K562 (cell line): ENCODE measurements around the gene TRNT1. TPM values are rescaled to one million over a fixed set of nuclear protein-coding genes. Genes with fewer than 3 reads are reported as not detected.
A peak's percentile ranks its signal among the peaks of the same experiment; 100 is the strongest.

Experiments used
- ATAC-seq: fragments of 200-7000 bp; cut with Tn5 transposase; 3 replicates; pipeline ENCODE4 v1.9.1; 2020; ENCODE audit warnings: moderate library complexity
- BruUV-seq: library from RNA; stranded (reverse); fragments of 400-500 nt; replicated peaks from 2 replicates; lab custom pipeline; 2021; lab: Mats Ljungman, UMichigan
- CTCF ChIA-PET: fragments of 300-600 bp; formaldehyde crosslinking; extraction: SDS; loops from one replicate; lab custom pipeline; 2021; ENCODE audit warnings: low intra/inter-chr PET ratio; lab: Yijun Ruan, JAX
- POLR2A ChIA-PET: fragments of 300-600, 350-650 bp; sonication (Branson Sonifier 250); formaldehyde crosslinking; extraction: SDS; loops from one replicate; lab custom pipeline; 2021; ENCODE audit warnings: antibody characterized with exemption, inconsistent platforms; lab: Yijun Ruan, JAX
- DNase-seq, 4 experiments: peaks; one replicate each; pipeline versions ENCODE4 v3.0.0 to v3.0.0-alpha.2; 2011 to 2018; ENCODE audit warnings: low spot score in 3 of 4, mixed read lengths in 3 of 4; ENCODE audit errors: extremely low read depth in 1 of 4
- FAIRE-seq: peaks from 2 replicates; lab custom pipeline; 2011; peaks lifted over from hg19 to GRCh38; lab: Jason Lieb, UNC
- H2AFZ ChIP-seq: 2 replicates; pipeline ENCODE4 v1.6.0; 2011; ENCODE audit warnings: low read depth, low read length, control low read depth, inconsistent platforms
- H3K27ac ChIP-seq: fragments of 200-600 bp; 3 replicates; pipeline ENCODE4 v1.8.0; 2011; ENCODE audit warnings: low read depth, mild to moderate bottlenecking, control low read depth, inconsistent platforms, low read length, moderate library complexity, mixed read lengths; ENCODE audit errors: extremely low read depth
- H3K27me3 ChIP-seq, 2 experiments: fragments of 300-600 bp in 1 of 2; 2 replicates in 1 of 2; 3 replicates in 1 of 2; pipeline versions ENCODE4 v1.6.0 to v1.8.0; 2011; ENCODE audit warnings: inconsistent platforms in 2 of 2, low read length in 2 of 2, mild to moderate bottlenecking in 1 of 2, mixed read lengths in 1 of 2, moderate library complexity in 1 of 2; ENCODE audit not compliant: control insufficient read depth in 2 of 2, insufficient read depth in 2 of 2
- H3K36me3 ChIP-seq: fragments of 300-600 bp; 3 replicates; pipeline ENCODE4 v1.8.0; 2011; ENCODE audit warnings: mild to moderate bottlenecking, low read length, inconsistent platforms; ENCODE audit not compliant: control insufficient read depth, insufficient read depth
- H3K4me1 ChIP-seq, 2 experiments: fragments of 200-600 bp in 1 of 2; replicated peaks in 1 of 2; 2 replicates in 1 of 2; 3 replicates in 1 of 2; pipeline versions ENCODE4 v1.5.1 to v1.8.0; 2011; ENCODE audit warnings: inconsistent platforms in 2 of 2, low read length in 2 of 2, mild to moderate bottlenecking in 1 of 2, mixed read lengths in 1 of 2, moderate library complexity in 1 of 2; ENCODE audit not compliant: control insufficient read depth in 2 of 2, insufficient read depth in 2 of 2
- H3K4me2 ChIP-seq: 2 replicates; pipeline ENCODE4 v1.6.1; 2011; ENCODE audit warnings: low read length, control low read depth, inconsistent platforms, mixed read lengths; ENCODE audit not compliant: insufficient read depth
- H3K4me3 ChIP-seq: fragments of 200-600 bp; sonication (generic), shearing (Covaris generic); 2 replicates; pipeline ENCODE4 v1.5.1; 2016; ENCODE audit warnings: control low read depth, inconsistent platforms
- H3K79me2 ChIP-seq: fragments of 200-600 bp; 3 replicates; pipeline ENCODE4 v1.8.0; 2011; ENCODE audit warnings: low read length, inconsistent platforms; ENCODE audit not compliant: control insufficient read depth, insufficient read depth
- H3K9ac ChIP-seq, 2 experiments: 2 replicates each; pipeline versions ENCODE4 v1.6.0 to v1.6.1; 2011; ENCODE audit warnings: low read depth in 2 of 2, low read length in 2 of 2, control low read depth in 1 of 2, inconsistent platforms in 1 of 2, mild to moderate bottlenecking in 1 of 2, mixed read lengths in 1 of 2; ENCODE audit not compliant: insufficient read depth in 1 of 2
- H3K9me1 ChIP-seq: one replicate; pipeline ENCODE4 v1.6.0; 2011; ENCODE audit warnings: inconsistent platforms, mild to moderate bottlenecking, low read length, moderate library complexity; ENCODE audit not compliant: control insufficient read depth, insufficient read depth
- H3K9me3 ChIP-seq: replicated peaks from 2 replicates; pipeline ENCODE4 v1.5.1; 2011; ENCODE audit warnings: low read depth, low read length, inconsistent platforms; ENCODE audit not compliant: control insufficient read depth, insufficient read depth
- H4K20me1 ChIP-seq: replicated peaks from 2 replicates; pipeline ENCODE4 v1.6.1; 2011; ENCODE audit warnings: low read length, inconsistent platforms, mixed read lengths; ENCODE audit not compliant: control insufficient read depth, insufficient read depth
- ATF1 ChIP-seq, 2 experiments: fragments of 450-650 bp in 1 of 2; IDR thresholded peaks; 2 replicates each; pipeline ENCODE4 v1.6.1; 2016; ENCODE audit warnings: missing compliant biosample characterization in 1 of 2, missing genetic modification characterization in 1 of 2
- CEBPG ChIP-seq, 3 experiments: fragments of 200-800 bp in 1 of 3; sonication (Bioruptor generic) in 1 of 3; sonication (generic) in 1 of 3; formaldehyde crosslinking in 1 of 3; IDR thresholded peaks in 2 of 3; conservative IDR thresholded peaks in 1 of 3; 2 replicates each; pipeline versions ENCODE4 v1.6.1 to v1.8.0; 2016 to 2022; ENCODE audit warnings: missing compliant biosample characterization in 2 of 3, missing genetic modification characterization in 2 of 3, mild to moderate bottlenecking in 1 of 3, missing genetic modification reagents in 1 of 3
- CHCHD3 ChIP-seq: fragments of 250-450 bp; sonication (Bioruptor Pico); IDR thresholded peaks from 2 replicates; pipeline ENCODE4 v2.1.2; 2022; ENCODE audit warnings: mild to moderate bottlenecking
- HNRNPH1 ChIP-seq: fragments of 200-400 bp; formaldehyde crosslinking; optimal IDR thresholded peaks from 2 replicates; pipeline ENCODE3; 2017; ENCODE audit warnings: low read depth, mild to moderate bottlenecking, low read length, moderate library complexity
- ZNF23 ChIP-seq: fragments of 250-450 bp; sonication (Bioruptor Pico); IDR thresholded peaks from 2 replicates; pipeline ENCODE4 v1.4.0; 2020; ENCODE audit warnings: mild to moderate bottlenecking
- ZNF24 ChIP-seq: fragments of 450-650 bp; IDR thresholded peaks from 2 replicates; pipeline ENCODE4 v1.6.1; 2016
- WGBS: fragments of 100-300 bp; shearing (Covaris generic); methylation state at CpG from one replicate; pipeline ENCODE4 v1.1.6; 2016; ENCODE audit warnings: low coverage, mixed read lengths; ENCODE audit not compliant: insufficient coverage; ENCODE audit errors: missing lambda C conversion rate; 5-methylcytosine and 5-hydroxymethylcytosine counted together
- in situ Hi-C: fragments of 300-500 bp; cut with MboI; formaldehyde crosslinking; loops from 4 replicates; pipeline ENCODE4 v1.15.0; 2018; ENCODE audit warnings: inconsistent platforms, mixed read lengths
- intact Hi-C: fragments of 100-400 bp; cut with micrococcal nuclease; formaldehyde crosslinking; loops from 2 replicates; pipeline ENCODE4 v1.14.2; 2022
- polyA plus RNA-seq, 8 experiments: library from polyadenylated mRNA; depleted of rRNA in 4 of 8; stranded (reverse) in 5 of 8; unstranded in 3 of 8; fragments of >200 nt; fragmentation: Nextera tagmentation in 2 of 8; fragmentation: Illumina TruSeq in 1 of 8; extraction: Ambion mirVana in 2 of 8; extraction: Trizol in 1 of 8; gene quantifications; 2 replicates each; pipeline versions ENCODE4 v1.2.1 to v1.2.3, GENCODE V29; 2011 to 2014; ENCODE audit warnings: inconsistent platforms in 1 of 8, missing spikeins in 1 of 8
- total RNA-seq, 7 experiments: library from RNA; depleted of rRNA in 6 of 7; stranded (reverse); fragments of >200 nt in 6 of 7; fragmentation: Illumina TruSeq in 2 of 7; extraction: Trizol in 2 of 7; gene quantifications; 2 replicates each; pipeline versions ENCODE4 v1.2.1 to v1.2.3, GENCODE V29; 2011 to 2021; ENCODE audit warnings: low replicate concordance in 1 of 7

TRNT1 gene
- total and polyA plus RNA-seq, 9 of the 15 experiments (the other 6 are each of a cell fraction or from before 2014, with no cell fraction given): 38.1 to 58.2 (median 47.4) TPM

GRCh38 chr3:3189102-3189727 lies 62.5 kb downstream of the TRNT1 start (continued):
- TF ChIP-seq CHCHD3 (no peak), HNRNPH1 (no peak), ATF1 (CRISPR knock-in tag; IDR thresholded peaks at IDR 0.05) (no peak), ATF1 (tag; IDR thresholded peaks at IDR 0.05) (peak; percentile 32; the same call in 1 of the 2 replicates)

- Histone ChIP-seq H3K4me3 (no peak overlapping the region), H3K9ac (no peak overlapping the region), H2AFZ (peak overlapping the region; percentile 32; the same call in 1 of the 2 replicates), H3K79me2 (no peaks in the 10 kb centered on the region), H3K9me1 (no peaks in the 10 kb centered on the region), H4K20me1 (no peaks in the 10 kb centered on the region), H3K27me3 (no peaks in the 10 kb centered on the region; a peak in 1 of 5 replicates), H3K9me3 (no peaks in the 10 kb centered on the region), H3K36me3 (no peaks in the 10 kb centered on the region), H3K4me2 (no peak overlapping the region), H3K4me1 (peaks cover 0 to 32% of the 10 kb centered on the region in 2 experiments; a peak in 3 of 5 replicates), H3K27ac (no peak overlapping the region)
- ChIA-PET POLR2A (interaction anchor here (2.1 kb wide), 1 partner anchor 11 kb away, joined by 5 read pairs; the partner anchor contains the start of gene CRBN), CTCF (no interaction called here)
- DNase-seq (no peak), ATAC-seq (no peak), FAIRE-seq (peak; percentile 44)
- intact Hi-C loops: no loop called here
- BruUV-seq: no TSS peak
- WGBS: 21% methylated on average over 1 of the region's 1 CpG
- in situ Hi-C loops: no loop called here
- TF ChIP-seq CEBPG (CRISPR knock-in tag; IDR thresholded peaks at IDR 0.05) (no peak), CEBPG (tag; conservative IDR thresholded peaks at IDR 0.05 in 1 of 2, IDR thresholded peaks at IDR 0.05 in 1 of 2) (peak; percentile 27 to 41; a peak in 1 of 4 replicates), ZNF24 (peak; percentile 78), ZNF23 (CRISPR knock-in tag) (no peak)
These were observed 63.2 kb downstream of the TRNT1 start for GRCh38 chr3:3189961-3190360.
